Stimulated activated CD8-positive, alpha-beta memory T cell treated with anti-CD3 and anti-CD28 coated beads, Interleukin-2, amount 100 ng/mL, for 1 hour (primary cell): ENCODE results near the gene PARD3.

Source experiments
- DNase-seq, 2 donors: peaks; one replicate each; pipeline ENCODE4 v3.0.0-alpha.2; 2020; ENCODE audit warnings: low read depth in 2 of 2

The PARD3 gene

DNA sequence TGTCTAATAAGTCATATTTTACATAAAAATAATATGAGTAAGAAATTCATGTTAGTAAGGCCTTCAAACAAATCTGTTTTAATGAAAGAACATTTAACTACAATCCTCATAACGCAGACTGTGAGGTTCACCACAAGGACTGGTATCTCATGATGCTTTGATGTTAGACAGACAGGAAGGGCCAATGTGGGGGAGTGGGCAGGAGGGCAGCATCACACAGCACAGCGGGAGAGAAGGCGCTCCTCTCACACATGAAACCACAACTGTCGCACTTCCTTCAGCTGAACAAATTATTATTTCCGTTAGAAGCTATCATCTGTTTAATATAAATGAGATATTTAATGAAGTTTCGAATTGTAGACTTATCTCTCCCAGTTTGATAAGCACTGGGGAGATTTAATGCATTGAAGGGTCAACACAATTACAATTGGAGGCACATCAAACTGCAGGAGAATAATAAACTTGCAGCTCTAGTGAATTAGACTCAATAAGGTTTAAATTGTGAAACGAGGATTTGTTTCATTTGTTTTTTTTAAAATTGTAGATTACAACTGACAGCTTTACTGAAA, 466.1 kb downstream of the PARD3 start:
- DNase-seq: peak in 1 of 2 donors; percentile 4

- no peak for DNase-seq
Measured at GRCh38 chr10:34348021-34348420, 467.1 kb downstream of the PARD3 start.

GRCh38 chr10:34347131-34347530, 468.0 kb downstream of the PARD3 start:
- no peak for DNase-seq

DNA sequence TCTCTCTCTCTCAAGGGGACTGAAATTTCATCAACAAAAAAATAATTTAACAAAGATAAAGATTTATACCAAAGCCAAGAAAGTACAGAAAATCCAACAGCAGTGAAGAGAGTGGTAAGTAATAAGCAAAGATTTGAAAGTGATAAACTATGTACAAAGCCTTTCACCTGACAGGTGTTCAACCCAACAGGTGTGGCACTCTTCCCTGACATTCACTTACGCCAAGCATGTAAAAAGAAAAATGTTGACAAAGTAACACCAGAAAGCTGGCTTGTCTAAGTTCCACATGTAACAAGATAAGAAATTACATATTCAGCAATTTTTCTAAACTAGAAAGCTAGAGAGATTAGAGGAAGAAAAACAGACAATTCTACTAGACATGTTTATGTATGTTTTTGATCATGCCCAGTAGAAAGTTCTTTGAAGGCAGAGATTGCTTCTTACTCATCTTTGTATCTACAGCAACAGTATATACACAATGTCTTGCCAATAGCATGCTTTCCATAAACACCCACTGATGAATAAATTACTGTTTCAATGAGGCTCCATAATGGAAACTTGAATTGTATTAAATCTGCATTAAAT, 468.5 kb downstream of the PARD3 start:
- DNase-seq: no peak

DNA sequence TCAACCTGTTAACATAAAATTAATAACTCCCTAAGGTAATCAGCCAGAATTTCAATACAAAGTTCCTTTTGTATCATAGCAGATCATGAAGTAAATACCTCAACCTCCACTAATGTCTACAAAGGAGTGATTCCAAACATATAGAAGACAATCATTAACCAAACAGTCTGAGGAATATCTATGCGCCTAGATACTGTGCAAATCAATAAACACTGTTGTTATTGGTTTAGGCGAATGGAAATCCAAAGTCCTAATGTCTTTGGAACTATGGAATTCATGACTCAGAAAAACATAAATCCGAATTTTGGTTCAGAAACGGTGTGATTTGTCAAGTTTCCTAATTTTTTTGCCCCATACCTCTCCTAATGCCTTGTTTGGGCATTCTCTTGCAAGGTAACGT, 469.7 kb downstream of the PARD3 start:
- no peak for DNase-seq

DNA sequence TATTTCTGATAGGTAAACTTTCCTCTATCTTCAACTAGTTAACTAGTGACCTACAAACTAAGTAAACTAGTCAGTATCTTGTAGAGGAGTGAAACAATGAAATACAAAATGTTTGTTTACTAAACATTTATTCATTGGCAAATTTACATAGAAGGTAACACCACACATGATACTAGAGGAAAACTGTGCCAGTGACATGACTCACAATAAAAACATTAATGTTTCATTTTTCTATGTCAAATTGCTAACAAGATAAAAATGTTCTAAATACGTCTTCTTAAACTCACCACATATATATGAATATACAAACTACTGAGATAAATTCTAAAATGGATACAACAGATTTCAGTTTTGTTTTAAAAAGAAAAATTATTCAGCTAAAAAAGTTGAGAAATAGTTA, 471.3 kb downstream of the PARD3 start:
- no peak for DNase-seq

DNA sequence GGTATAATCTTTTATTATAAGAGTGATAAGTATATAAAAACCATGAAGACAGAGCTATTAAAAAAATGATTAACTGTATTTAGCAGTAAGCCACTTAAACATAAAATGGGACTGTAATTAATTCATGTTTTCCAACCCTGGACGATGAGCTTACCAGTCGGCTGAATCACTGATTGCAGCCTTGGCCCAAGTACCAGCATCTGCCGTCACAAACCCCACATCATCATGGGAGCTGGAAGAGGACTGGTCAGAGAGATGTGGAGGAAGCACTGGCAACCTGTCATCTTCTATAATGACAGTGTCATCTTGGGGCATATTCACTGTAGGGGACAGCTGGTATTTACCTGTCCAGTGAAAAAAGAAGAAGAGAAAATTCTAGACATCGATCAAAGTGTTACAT, 473.6 kb downstream of the PARD3 start:
- no peak for DNase-seq

- DNase-seq: no peak
Measured at GRCh38 chr10:34340934-34341333, 474.2 kb downstream of the PARD3 start.

GRCh38 chr10:34339816-34340553, 475.1 kb downstream of the PARD3 start:
- no peak for DNase-seq

- DNase-seq: no peak
Measured at GRCh38 chr10:34337917-34338316, 477.2 kb downstream of the PARD3 start.

GRCh38 chr10:34335960-34336690, 479.0 kb downstream of the PARD3 start:
- DNase-seq: no peak

DNA sequence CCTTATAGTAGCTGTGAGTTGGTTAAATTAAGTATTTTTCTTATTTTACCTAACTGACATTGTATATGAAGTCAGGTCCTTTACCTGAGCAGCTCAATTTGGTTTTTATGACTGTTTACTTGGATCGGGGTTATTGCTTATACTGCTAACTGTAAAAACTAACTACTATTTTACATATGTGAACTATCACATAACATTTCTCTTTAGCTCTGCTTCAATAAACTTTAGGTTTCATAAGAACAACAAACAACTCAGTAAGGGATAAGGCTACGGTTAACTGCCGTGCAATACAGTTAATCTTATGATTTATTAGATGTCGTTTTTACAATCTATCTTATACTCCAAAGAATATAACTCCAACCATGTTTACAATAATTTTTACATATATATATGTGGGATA, 480.2 kb downstream of the PARD3 start:
- DNase-seq: no peak

DNA sequence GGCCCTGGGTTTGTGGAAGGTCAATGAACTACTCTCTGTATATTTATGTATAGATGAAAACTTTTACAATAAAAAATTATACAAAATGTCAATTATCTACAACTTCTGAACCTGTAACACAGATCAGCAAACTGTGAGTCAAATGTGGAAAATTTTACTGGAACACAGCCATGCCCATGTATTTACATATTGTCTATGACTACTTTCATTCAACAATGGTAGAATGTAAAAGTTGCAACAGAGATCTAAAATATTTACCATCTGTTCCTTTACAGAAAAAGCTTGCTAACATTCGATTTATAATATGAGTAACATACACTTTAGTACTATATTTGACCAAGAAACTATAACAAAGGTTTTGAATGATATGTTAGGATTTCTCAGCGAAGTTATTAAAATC, 481.6 kb downstream of the PARD3 start:
- no peak for DNase-seq

DNA sequence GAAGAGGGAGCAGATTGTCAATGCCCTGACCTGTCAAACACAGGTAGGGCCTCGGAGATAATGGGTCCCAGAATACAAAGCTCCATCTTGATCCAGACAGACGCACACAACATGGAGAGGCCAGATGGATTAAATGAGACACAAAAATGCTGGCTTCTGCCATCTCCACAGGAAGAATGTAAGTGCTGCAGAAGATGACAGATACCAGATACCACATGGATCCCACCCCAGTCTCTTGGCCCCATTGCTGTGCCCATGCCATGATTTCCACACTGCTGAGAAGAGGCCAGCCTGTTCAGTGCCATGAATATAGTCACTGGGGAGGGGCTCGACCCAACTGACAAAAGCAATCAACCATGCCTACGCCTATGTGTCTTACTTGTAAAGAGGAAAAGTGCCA, 487.9 kb downstream of the PARD3 start:
- no peak for DNase-seq

- DNase-seq: no peak
Measured at GRCh38 chr10:34323192-34323591, 491.9 kb downstream of the PARD3 start.

GRCh38 chr10:34320265-34320664, 494.8 kb downstream of the PARD3 start:
- DNase-seq: no peak

DNA sequence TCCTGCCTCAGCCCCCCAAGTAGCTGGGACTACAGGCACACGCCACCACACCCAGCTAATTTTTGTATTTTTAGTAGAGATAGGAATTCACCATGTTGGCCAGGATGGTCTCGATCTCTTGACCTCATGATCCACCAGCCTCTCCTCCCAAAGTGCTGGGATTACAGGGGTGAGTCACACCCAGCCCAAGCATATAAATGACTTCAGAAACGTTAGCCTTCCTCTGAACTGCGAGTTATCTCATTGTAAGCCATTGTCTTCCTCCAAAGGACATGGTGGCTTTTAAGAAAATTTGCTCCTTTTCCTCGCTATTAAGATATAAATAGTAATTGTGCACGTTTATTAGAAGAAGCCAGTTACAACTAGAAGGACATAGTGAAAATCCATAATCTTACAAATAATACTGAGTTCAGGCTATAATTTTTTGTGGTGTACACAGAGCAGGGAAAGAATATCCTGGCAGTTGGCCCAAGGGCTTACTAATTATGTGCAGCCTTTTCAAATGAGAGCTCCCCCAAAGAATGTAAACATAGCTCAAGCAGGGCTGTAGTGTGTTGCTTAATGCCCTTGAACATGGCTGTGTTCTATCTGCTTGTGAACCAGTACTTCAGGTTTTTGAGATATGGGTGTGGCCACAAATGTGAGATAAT, 495.8 kb downstream of the PARD3 start:
- no peak for DNase-seq

- DNase-seq: no peak
Measured at GRCh38 chr10:34316154-34316553, 498.9 kb downstream of the PARD3 start.

- no peak for DNase-seq
Measured at GRCh38 chr10:34314457-34314856, 500.6 kb downstream of the PARD3 start.

DNA sequence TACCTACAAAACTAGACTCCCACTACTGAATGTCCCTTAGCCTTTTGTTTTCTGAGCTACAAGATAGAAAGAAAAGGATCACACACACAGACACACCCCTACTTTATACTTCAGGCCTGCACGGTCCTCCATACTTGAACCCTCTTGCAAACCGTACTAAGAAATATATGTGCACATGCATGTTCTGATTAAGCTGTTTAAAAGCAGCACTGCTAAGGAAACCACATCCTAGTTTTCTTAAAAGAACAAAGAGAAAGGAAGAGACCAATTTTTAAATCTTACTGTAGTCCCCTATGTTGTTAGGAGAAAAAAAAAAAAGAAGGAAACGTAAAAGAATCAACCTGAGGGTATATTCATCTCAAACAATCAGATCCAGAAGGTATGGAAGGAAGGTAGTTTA, 501.2 kb downstream of the PARD3 start:
- no peak for DNase-seq

DNA sequence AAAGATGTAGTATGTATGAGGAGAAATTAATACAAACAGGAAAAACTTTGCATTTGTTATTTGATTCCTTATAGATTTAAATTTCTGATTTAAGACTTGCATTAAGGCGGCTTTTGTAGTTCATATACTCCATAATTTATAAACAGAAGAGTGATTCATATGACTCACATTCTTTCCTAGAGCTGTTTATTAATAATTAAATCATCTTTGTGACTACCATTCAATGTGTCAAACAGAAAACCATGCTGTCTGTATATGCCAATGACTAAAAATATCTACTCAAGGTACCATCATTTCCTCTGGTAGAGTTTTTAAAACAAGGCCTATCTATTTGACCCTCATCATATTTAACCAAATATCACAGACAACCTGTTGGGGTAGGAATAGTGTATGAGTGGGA, 501.7 kb downstream of the PARD3 start:
- DNase-seq: no peak

DNA sequence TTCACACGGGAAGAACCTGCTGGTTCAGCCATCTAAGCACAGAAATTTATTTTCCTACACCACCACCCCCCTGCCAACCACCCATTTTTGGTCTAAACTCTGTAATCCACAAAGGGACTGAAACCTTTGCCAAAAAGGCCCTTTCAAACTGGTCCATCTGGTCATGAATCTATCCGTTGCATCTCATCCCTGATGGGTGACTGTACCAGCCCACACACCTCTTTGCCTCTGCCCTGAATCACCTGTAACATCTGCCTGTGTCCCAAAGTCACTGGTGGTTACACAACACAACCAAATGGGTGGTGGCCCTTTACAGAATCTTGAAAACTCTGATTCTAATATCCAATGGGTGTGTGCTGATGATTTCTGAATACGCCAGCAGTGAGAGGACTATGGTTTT, 503.4 kb downstream of the PARD3 start:
- no peak for DNase-seq
